ENCODE data around the gene MYLK2.
A peak's percentile ranks its signal among the peaks of the same experiment; 100 is the strongest.

Gene MYLK2

GRCh38 chr20:31815408-31816188, 3.6 kb upstream of the MYLK2 start:
- DNase-seq (ENCODE audit: low spot score), result peak; percentile 84

GRCh38 chr20:31816221-31816620, 2.9 kb upstream of the MYLK2 start:
- no peak for TF ChIP-seq CTCF (IDR thresholded peaks at IDR 0.05)
- Histone ChIP-seq H3K27ac (peak overlapping the region; percentile 79 to 96), H3K4me3 (no peak overlapping the region)
- DNase-seq (ENCODE audit: low spot score), result no peak

More at GRCh38 chr20:31815408-31816188, 3.6 kb upstream of the MYLK2 start:
- peak overlapping the region; percentile 79 to 96 for H3K27ac ChIP-seq
- no peak for TF ChIP-seq CTCF (IDR thresholded peaks at IDR 0.05)
- peak overlapping the region; percentile 57 for H3K4me3 ChIP-seq

- DNase-seq (ENCODE audit: low spot score), result peak; percentile 46
- Histone ChIP-seq H3K27ac (peak overlapping the region in 1 of 2 donors; percentile 96), H3K4me3 (no peak overlapping the region)
- no peak for TF ChIP-seq CTCF (IDR thresholded peaks at IDR 0.05)
Observed at GRCh38 chr20:31817461-31817860, 1.7 kb upstream of the MYLK2 start.

- no peak for TF ChIP-seq CTCF (IDR thresholded peaks at IDR 0.05)
- H3K27ac ChIP-seq, result peak overlapping the region; percentile 25 to 80
- DNase-seq (ENCODE audit: low spot score), result peak; percentile 66
- no peak overlapping the region for H3K4me3 ChIP-seq
Observed at GRCh38 chr20:31818376-31818908, 714 bp upstream of the MYLK2 start.

GRCh38 chr20:31820228-31820627, 1.1 kb downstream of the MYLK2 start:
- H3K27ac ChIP-seq, result peak overlapping the region in 1 of 2 donors; percentile 80
- H3K4me3 ChIP-seq, result peak overlapping the region; percentile 35
- peak; percentile 64 for DNase-seq (ENCODE audit: low spot score)

GRCh38 chr20:31821427-31821826, 2.3 kb downstream of the MYLK2 start:
- Histone ChIP-seq H3K27ac (peak overlapping the region; percentile 26 to 80), H3K4me3 (no peak overlapping the region)
- TF ChIP-seq CTCF (IDR thresholded peaks at IDR 0.05), result no peak
- no peak for DNase-seq (ENCODE audit: low spot score)

More at GRCh38 chr20:31820228-31820627, 1.1 kb downstream of the MYLK2 start:
- TF ChIP-seq CTCF (IDR thresholded peaks at IDR 0.05), result no peak

Measured in coronary artery (tissue), 2 donors.